ENCODE results near the gene ZBTB17. TPM values are rescaled to one million over a fixed set of nuclear protein-coding genes. Genes with fewer than 3 reads are reported as not detected.
"Not testable (repeated sequence)": the region's sequence is repeated elsewhere in the genome, so short reads cannot be mapped to it uniquely, and the experiment has no call there.

The ZBTB17 gene
- total RNA-seq, 1 donor from 2014 or later, result 14.3 TPM

DNA sequence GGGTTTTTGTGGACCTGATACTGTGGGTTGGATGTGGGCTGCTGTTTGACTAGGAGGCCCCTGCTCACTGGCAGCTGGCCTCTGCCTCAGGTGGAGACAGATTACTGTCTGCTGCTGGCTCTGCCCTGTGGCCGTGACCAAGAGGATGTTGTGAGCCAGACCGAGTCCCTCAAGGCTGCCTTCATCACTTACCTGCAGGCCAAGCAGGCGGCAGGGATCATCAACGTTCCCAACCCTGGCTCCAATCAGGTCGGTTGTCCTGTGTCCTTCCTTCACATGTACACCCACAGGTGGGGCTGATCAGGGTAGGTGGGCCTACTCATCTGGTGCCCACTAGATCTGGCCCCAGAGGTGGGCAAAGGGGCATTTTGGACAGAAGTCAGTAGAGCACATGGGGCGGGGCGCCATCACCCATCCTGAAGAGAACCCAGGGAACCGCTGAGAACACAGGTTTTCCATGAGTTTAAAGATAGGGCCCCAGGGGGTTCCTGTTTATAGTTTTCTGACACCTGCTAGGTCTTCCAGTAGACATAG is 37.2 kb downstream of the ZBTB17 start:
- DNase-seq (ENCODE audit: low spot score) (peak; percentile 33), ATAC-seq (no peak)

DNA sequence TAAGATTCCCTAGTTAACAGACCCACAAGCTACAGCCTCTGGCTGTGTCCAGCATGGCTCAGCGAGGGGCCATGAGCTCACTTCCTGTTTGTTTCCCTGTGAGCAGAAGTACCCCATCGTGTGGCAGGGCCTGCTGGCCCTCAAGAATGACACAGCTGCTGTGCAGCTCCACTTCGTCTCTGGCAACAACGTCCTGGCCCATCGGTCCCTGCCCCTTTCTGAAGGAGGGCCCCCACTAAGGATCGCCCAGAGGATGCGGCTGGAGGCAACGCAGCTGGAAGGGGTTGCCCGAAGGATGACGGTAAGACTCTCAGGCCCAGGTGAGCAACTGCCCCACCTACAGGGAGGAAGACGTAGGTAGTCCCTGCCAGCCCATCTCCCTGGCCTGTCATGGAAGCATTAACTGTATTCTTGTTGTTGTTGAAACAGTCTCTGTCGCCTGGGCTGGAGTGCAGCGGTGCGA is 38.2 kb downstream of the ZBTB17 start:
- DNase-seq (ENCODE audit: low spot score) (peak; percentile 41), ATAC-seq (no peak)

DNA sequence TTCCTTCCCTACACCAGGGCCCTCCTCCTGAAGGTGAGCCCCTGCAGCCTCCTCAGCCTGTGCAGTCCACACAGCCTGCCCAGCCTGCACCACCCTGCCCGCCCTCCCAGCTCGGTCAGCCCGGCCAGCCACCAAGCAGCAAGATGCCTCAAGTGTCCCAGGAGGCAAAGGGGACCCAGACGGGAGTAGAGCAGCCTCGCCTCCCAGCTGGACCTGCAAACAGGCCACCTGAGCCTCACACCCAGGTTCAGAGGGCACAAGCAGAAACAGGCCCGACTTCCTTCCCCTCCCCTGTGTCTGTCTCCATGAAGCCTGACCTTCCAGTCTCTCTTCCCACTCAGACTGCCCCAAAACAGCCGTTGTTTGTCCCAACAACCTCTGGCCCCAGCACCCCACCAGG is 38.8 kb downstream of the ZBTB17 start:
- ATAC-seq, result no peak
- DNase-seq (ENCODE audit: low spot score), result peak; percentile 40

GRCh38 chr1:15936025-15936424 is 39.9 kb downstream of the ZBTB17 start:
- DNase-seq (ENCODE audit: low spot score) (peak; percentile 30), ATAC-seq (no peak)

DNA sequence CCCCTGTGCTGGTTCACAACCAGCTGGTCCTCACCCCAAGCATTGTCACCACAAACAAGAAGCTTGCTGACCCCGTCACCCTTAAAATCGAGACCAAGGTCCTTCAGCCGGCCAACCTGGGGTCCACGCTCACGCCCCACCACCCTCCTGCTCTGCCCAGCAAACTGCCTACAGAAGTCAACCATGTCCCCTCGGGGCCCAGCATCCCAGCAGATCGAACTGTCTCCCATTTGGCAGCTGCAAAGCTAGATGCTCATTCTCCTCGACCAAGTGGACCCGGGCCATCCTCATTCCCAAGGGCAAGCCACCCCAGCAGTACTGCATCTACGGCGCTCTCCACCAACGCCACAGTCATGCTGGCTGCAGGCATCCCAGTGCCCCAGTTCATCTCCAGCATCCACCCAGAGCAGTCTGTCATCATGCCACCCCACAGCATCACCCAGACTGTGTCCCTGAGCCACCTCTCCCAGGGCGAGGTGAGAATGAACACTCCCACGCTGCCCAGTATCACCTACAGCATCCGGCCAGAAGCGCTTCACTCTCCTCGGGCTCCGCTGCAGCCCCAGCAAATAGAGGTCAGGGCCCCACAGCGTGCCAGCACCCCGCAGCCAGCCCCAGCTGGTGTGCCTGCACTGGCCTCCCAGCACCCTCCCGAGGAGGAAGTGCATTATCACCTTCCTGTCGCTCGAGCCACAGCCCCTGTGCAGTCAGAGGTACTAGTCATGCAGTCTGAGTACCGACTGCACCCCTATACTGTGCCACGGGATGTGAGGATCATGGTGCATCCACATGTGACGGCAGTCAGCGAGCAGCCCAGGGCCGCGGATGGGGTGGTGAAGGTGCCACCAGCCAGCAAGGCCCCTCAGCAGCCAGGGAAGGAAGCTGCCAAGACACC is 40.6 kb downstream of the ZBTB17 start:
- DNase-seq (ENCODE audit: low spot score), result no peak
- no peak for ATAC-seq

DNA sequence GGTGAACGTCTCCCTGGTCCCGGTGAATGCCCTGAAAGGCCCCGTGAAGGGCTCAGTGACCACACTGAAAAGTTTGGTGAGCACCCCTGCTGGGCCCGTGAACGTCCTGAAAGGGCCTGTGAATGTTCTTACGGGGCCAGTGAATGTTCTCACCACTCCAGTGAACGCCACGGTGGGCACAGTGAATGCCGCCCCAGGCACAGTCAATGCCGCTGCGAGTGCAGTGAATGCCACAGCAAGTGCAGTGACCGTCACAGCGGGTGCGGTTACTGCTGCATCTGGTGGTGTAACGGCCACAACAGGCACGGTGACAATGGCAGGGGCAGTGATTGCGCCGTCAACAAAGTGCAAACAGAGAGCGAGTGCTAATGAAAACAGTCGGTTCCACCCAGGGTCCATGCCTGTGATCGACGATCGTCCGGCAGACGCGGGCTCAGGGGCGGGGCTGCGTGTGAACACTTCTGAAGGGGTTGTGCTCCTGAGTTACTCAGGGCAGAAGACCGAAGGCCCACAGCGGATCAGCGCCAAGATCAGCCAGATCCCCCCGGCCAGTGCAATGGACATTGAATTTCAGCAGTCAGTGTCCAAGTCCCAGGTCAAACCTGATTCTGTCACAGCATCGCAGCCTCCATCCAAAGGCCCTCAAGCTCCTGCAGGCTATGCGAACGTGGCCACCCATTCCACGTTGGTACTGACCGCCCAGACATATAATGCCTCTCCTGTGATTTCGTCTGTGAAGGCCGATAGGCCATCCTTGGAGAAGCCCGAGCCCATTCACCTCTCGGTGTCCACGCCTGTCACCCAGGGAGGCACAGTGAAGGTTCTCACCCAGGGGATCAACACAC is 41.5 kb downstream of the ZBTB17 start:
- ATAC-seq, result no peak
- no peak for DNase-seq (ENCODE audit: low spot score)

DNA sequence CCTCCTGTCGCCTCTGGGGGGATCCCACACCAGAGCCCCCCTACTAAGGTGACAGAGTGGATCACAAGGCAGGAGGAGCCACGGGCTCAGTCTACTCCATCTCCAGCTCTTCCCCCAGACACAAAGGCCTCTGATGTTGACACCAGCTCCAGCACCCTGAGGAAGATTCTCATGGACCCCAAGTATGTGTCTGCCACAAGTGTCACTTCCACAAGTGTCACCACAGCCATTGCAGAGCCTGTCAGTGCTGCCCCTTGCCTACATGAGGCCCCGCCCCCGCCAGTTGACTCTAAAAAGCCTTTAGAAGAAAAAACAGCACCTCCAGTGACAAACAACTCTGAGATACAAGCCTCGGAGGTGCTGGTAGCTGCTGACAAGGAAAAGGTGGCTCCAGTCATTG is 42.2 kb downstream of the ZBTB17 start:
- DNase-seq (ENCODE audit: low spot score) (no peak), ATAC-seq (no peak)

DNA sequence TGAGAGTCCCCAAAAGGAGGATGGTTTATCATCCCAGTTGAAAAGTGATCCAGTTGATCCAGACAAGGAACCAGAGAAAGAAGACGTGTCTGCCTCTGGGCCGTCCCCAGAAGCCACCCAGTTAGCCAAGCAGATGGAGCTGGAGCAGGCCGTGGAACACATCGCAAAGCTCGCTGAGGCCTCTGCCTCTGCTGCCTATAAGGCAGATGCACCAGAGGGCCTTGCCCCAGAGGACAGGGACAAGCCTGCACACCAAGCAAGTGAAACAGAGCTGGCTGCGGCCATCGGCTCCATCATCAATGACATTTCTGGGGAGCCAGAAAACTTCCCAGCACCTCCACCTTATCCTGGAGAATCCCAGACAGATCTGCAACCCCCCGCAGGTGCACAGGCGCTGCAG is 43.3 kb downstream of the ZBTB17 start:
- no peak for DNase-seq (ENCODE audit: low spot score)

DNA sequence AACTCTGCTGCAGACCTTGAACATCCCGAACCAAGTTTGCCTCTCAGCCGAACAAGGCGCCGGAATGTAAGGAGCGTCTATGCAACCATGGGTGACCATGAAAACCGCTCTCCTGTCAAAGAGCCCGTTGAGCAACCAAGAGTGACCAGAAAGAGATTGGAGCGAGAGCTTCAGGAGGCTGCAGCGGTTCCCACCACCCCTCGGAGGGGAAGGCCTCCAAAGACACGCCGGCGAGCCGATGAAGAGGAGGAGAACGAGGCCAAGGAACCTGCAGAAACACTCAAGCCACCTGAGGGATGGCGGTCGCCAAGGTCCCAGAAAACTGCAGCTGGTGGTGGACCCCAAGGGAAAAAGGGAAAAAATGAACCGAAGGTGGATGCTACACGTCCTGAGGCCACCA is 44.0 kb downstream of the ZBTB17 start:
- DNase-seq (ENCODE audit: low spot score), result no peak
- ATAC-seq, result no peak

More for the DNA sequence above, 43.3 kb downstream of the ZBTB17 start:
- ATAC-seq, result no peak

DNA sequence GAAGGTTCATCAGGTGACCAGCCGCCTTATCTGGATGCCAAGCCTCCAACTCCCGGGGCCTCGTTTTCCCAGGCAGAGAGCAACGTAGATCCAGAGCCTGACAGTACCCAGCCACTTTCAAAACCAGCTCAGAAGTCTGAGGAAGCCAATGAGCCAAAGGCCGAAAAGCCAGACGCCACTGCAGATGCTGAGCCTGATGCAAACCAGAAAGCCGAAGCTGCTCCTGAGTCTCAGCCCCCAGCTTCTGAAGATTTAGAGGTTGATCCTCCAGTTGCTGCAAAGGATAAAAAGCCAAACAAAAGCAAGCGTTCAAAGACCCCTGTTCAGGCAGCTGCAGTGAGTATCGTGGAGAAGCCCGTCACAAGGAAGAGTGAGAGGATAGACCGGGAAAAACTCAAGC is 44.5 kb downstream of the ZBTB17 start:
- DNase-seq (ENCODE audit: low spot score), result no peak
- no peak for ATAC-seq

GRCh38 chr1:15928971-15929965 is 46.6 kb downstream of the ZBTB17 start:
- ATAC-seq (peak; percentile 51), DNase-seq (ENCODE audit: low spot score) (no peak)

GRCh38 chr1:15926448-15926847 is 49.5 kb downstream of the ZBTB17 start:
- DNase-seq (ENCODE audit: low spot score), result not testable (repeated sequence)
- ATAC-seq, result peak; percentile 24

- ATAC-seq, result no peak
- DNase-seq (ENCODE audit: low spot score), result no peak
Observed at GRCh38 chr1:15923241-15923640, 52.7 kb downstream of the ZBTB17 start.

- no peak for ATAC-seq
- no peak for DNase-seq (ENCODE audit: low spot score)
Observed at GRCh38 chr1:15918962-15919715, 56.8 kb downstream of the ZBTB17 start.

- DNase-seq (ENCODE audit: low spot score), result no peak
- no peak for ATAC-seq
Observed at GRCh38 chr1:15916916-15917315, 59.0 kb downstream of the ZBTB17 start.

- DNase-seq (ENCODE audit: low spot score) (no peak), ATAC-seq (no peak)
Observed at GRCh38 chr1:15916417-15916816, 59.5 kb downstream of the ZBTB17 start.

DNA sequence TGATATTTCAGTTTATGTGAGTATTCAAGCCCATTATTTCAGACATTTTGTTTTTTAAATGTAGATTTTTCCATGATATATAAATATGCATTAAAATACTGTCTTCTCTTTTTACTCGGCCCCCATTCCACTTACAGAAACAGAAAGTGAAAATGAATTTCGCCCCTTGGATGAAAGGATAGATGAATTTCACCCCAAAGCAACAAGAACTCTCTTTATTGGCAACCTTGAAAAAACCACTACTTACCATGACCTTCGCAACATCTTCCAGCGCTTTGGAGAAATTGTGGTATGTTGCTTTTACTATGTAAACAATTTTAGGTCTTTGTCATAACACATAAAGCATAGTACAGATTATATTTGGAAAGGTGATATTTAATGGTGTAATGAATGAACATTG is 59.9 kb downstream of the ZBTB17 start:
- no peak for DNase-seq (ENCODE audit: low spot score)
- ATAC-seq, result no peak

- not testable (repeated sequence) for ATAC-seq; DNase-seq (ENCODE audit: low spot score)
Observed at GRCh38 chr1:15913607-15914006, 62.3 kb downstream of the ZBTB17 start.

GRCh38 chr1:15911927-15912326 is 64.0 kb downstream of the ZBTB17 start:
- ATAC-seq, result no peak
- no peak for DNase-seq (ENCODE audit: low spot score)

DNA sequence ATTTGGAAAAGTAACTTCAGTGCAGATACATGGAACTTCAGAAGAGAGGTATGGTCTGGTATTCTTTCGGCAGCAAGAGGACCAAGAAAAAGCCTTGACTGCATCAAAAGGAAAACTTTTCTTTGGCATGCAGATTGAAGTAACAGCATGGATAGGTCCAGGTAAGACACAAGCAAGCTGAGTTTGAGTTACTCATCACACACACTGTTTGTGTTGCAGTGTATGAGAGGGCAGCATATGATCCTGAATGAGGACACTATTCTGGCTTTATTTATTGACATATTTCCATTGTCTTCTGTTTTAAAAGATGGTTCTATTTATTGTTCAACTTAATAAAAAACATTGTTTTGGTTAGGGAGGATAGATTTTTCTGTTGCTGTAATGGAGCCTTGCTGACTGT is 64.8 kb downstream of the ZBTB17 start:
- DNase-seq (ENCODE audit: low spot score) (no peak), ATAC-seq (no peak)

Data from left lobe of liver (tissue), 2 donors.